HG03432 (cell line): ENCODE results near the gene CYP2A13.
"Not testable (repeated sequence)": the region's sequence is repeated elsewhere in the genome, so short reads cannot be mapped to it uniquely, and the experiment has no call there.

Source experiments
- ATAC-seq: cut with Tn5 transposase; IDR thresholded peaks from one replicate; pipeline ENCODE4 v1.9.1; 2021; ENCODE audit warnings: mild to moderate bottlenecking, moderate library complexity; ENCODE audit not compliant: unreplicated experiment

Gene CYP2A13

DNA sequence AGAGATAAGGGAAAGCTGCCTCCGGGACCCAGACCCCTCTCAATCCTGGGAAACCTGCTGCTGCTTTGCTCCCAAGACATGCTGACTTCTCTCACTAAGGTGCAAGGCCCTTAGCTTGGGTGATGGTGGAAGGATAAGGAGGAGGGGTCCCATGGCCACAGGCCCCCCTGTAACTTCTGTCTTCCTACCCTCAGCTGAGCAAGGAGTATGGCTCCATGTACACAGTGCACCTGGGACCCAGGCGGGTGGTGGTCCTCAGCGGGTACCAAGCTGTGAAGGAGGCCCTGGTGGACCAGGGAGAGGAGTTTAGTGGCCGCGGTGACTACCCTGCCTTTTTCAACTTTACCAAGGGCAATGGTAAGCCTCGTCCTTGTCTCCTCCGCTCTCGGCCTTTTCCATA, 28.0 kb downstream of the CYP2A13 start:
- ATAC-seq, result no peak

DNA sequence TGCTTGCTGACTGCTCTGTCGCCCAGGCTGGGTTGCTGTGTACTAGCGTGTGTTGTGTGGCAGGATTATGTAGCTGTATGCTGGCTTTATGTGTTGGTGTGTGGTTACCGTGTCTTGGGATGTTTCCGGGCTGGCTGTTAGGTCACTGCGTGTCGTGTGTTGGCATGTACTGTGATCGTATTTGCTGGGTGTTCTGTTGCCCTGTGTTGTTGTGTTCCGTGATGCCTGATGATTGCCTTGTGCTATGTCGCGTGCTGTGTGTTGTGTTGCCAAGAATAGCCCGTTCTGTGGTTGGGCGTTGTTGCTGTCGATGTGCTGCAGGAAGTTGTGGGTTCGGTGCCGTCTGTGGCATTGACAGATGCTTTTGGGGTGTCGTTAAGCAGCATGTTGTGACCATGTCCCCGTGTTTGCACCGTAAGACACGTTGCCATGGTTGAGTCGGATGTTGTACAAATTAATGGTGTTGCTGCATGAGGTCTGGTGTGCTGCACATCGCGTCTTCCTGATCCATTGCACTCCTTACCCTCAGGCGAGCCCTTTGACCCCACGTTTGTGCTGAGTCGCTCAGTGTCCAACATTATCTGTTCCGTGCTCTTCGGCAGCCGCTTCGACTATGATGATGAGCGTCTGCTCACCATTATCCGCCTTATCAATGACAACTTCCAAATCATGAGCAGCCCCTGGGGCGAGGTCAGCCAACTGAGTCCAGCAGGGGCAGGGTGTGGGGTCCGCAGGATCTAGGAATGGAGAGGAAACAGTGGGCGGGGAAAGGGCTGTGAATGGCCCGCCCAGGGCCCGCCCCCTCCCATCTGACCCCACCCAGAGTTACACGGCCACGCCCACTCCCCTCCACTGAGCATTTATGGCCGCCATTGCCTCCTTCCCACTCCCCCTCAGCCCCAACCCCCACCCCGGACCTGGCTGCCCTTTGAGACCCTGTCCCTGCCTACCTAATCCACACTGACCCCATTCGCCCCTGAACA, 33.0 kb downstream of the CYP2A13 start:
- ATAC-seq, result not testable (repeated sequence)

DNA sequence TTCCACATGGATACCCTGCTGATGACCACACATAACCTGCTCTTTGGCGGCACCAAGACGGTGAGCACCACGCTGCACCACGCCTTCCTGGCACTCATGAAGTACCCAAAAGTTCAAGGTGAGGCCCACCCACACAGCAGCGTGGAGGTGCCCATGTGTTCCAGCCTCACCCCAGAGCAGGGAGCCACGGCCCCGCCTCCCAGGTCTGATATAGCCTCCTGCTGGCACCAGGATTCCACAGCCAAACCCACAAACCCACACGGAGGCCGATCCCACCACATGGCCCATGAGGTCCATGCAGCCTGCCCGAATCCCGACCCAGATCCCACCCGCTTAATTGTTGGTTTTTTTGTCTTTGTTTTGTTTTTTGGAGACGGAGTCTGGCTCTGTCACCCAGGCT, 34.6 kb downstream of the CYP2A13 start:
- not testable (repeated sequence) for ATAC-seq

DNA sequence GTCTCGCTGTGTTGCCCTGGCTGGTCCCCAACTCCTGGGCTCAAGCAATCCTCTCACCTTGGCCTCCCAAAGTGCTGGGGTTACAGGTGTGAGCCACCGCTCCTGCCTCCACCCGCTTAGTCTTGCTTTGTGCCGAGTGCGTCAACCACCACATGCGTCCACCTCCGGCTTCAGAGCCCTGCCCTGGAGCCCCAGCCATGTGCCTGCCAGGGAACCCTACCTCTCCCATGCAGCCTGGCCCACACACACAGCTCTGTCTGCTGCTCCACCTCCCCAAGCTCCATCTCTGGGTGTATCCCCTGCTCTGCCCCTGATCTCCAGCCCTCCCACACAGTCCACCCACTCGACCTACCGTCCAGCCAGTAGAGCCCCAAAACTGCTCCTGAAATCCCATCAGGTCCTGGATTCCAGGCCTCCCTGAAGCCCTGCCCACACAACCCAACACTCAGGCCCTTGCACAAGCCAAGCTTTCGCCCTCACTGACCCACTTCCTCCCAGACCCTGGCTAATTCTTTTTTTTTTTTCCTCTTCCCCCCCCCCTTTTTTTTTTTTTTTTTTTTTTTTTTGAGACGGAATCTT, 35.6 kb downstream of the CYP2A13 start:
- no peak for ATAC-seq

DNA sequence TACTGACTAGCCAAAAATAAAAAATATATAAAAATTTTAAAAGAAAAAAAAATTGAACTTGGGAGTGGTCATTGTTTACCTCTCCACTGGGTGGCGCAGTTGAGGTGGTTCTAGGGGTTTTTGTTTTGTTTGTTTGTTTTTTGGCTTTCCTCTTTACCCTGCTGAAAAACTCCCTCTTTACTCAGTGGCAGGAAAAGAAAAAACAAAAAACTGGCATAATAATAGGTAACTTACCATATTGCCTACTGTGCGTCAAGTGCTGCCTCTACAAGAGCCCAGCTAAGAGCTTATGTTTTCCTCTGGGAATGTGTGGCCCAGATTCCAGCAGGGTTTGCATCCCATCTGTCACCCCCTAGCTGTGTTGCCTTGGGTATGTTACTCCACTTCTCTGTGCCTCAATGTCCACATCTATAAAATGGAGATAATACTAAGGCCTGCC, 38.5 kb downstream of the CYP2A13 start:
- ATAC-seq, result not testable (repeated sequence)

DNA sequence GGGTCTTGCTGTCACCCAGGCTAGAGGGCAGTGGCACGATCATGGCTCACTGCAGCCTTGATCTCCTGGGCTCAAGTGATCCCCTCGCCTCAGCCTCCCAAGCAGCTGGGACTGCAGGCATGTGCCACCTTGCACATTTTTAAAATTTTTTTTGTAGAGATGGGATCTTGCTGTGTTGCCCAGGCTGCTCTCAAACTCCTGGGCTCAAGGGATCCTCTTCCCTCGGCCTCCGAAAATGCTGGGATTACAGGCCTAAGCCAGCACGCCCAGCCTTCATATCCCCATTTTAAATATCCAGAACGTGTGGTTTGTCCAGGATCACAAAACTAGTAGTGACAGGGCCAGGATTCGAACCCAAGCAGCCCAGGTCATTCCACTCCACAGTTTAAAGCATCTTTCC, 39.1 kb downstream of the CYP2A13 start:
- not testable (repeated sequence) for ATAC-seq

DNA sequence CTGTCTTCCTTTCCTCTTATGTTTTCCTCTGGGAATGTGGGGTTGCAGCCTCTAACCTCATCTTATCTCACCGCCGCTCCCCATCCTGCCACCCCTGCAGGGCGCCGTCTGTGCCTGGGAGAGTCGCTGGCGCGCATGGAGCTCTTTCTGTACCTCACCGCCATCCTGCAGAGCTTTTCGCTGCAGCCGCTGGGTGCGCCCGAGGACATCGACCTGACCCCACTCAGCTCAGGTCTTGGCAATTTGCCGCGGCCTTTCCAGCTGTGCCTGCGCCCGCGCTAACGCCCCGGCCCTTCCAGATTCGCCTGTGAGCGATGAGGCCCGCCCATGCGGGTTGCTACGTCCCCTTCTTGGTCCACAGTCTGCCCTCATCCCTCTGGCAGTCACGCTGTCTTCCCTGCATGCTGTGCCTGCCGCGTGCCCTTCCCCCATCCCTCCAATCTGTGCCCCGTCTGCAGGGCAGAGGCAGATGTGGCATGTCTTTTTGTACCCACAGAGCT, 39.6 kb downstream of the CYP2A13 start:
- not testable (repeated sequence) for ATAC-seq

DNA sequence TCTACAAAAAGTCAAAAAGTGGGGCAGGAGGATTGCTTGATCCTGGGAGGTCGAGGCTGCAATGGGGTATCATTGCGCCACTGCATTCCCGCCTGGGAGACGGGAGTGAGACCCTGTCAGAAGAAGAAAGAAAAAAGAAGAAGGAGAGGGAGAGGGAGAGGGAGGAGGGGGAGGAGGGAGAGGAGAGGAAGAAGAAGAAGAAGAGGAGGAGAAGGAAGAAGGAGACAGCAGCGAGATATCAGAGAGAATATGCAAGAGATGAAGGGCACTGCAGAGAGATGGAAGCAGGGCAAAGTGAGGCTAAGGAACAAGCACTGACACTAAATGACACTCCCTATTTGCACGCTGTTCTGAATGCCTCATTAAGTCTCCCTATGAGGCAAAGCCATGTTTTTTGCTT, 40.4 kb downstream of the CYP2A13 start:
- no peak for ATAC-seq

DNA sequence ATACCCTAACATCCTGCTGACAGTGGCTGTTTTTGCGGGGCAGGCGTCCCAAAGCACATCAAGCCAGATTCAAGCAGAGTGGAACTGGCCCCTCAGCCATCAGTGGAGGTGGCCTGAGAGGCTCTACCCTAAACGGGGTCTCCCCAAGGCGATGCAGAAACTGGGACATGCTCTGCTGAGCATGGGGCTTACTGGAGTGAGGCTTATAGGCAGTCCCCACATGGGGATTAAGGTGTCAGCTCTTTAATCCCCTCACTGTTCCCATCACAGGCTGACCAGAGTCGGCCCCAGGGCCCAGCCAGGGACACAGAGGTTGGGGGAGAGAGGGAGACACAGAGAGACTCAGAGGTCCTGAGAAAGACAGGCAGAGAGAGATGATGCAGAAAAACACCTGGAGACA, 42.9 kb downstream of the CYP2A13 start:
- ATAC-seq, result no peak

DNA sequence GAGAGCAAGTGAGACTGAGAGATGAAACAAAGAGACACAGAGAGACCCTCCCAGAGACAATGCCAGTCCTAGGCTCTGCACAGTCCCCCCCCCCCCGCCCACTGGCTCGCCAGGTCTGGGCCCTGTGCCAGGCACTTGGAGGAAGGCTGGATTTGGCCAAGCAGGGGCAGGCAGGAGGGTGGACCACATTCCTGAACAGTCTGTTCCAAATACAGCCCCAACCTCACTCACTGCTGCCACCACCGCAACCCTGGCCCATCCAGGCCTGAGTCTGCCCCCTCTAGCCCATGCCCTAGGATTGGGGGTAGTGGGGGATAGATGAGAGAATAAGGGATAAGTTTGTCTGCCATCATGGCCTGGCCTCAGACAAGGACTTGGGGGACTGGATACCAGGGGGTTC, 45.0 kb downstream of the CYP2A13 start:
- ATAC-seq, result no peak

DNA sequence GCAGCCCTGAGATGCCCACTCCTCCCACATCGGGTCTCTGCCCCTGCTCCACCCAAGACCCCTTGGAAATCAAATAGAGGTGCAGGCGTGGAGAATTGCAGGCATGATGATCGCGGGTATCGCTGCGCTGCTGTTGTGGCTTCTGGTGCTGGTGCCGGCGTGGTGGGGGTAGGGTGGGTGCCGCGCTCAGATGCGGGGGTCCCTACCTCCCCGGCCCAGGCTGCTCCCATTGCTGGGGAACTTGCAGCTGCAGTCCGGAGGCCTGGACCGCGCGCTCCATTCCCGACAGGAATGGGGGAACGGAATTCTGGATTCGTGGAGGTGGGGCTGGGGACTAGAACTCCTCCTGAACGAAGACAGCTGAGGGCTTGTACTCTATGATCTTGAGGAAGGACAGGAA, 46.4 kb downstream of the CYP2A13 start:
- no peak for ATAC-seq

DNA sequence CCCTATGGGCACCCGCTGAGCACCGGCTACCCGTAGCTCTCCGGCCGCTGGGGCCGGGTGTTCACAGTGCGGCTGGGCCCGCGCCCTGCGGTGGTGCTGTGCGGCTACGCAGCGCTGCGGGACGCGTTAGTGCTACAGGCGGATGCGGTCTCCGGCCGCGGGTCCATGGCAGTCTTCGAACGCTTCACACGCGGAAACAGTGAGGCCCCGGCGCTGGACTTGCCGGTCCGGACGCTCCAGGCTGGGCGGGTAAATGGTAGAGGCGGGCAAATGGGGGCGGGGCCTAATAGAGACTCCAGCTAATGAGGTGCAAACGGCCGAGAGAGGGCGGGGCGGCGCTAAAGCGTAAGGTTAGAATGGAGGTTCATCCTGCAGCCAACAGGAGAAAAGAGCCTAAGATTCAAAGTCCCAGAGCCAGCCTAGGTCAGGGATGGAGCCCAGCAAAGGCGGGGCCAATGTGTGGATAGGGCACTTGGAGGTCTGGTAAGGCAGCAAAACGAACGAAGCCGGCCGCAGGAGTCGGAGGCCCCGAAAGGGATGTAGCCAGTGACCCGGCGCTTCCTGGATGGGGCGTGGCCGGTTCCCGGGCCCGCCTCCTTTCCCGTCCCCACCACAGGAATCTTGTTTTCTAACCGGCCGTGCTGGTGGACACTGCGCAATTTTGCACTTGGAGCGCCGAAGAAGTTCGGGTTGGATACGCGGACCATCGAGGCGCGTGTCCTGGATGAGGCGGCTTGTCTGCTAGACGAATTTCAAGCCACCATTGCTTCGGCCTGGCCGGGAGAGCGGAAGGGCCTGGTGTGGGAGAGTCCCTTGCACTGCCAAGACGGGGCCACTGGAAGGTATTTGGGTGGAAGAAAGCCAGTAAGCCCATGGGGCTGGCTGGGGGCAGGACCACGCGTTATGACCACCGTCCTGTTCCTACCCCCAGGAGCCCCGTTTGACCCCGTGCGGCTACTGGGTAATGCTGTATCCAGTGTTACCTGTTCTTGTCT, 47.4 kb downstream of the CYP2A13 start:
- not testable (repeated sequence) for ATAC-seq

DNA sequence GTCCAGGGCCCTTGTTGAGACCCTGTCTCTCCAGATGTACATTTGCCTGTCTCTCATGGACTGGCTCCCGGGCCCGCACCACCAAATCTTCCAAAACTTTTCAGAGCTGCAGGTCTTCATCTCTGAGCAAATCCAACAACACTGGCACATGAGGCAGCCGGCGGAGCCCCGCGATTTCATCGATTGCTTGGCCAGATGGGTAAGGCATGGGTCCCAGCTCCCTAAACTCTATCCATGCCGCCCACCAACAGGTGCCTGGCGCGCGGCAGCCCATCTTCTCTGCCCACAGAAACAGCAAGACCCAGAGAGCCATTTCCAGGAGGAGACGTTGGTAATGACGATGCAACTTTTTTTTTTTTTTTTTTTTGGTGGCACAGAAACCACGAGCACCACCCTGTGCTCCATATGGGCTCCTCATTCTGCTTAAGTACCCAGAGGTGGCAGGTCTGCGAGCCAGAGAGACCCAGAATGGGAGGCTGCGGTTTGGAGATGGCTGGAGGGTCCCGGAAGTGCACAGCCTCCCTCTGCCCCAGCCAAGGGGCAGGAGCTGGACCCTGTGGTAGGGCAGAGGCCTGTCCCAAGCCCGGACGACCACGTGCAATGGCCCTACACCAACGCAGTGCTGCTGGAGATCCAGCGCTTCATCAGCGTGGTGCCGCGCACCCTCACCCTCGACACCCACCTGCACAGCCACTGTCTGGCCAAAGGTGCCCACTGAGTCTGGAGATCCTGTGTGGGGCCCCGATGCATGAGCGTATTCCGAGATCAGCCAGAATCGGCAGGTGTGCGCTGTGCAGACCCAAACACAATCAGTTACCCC, 48.6 kb downstream of the CYP2A13 start:
- no peak for ATAC-seq

DNA sequence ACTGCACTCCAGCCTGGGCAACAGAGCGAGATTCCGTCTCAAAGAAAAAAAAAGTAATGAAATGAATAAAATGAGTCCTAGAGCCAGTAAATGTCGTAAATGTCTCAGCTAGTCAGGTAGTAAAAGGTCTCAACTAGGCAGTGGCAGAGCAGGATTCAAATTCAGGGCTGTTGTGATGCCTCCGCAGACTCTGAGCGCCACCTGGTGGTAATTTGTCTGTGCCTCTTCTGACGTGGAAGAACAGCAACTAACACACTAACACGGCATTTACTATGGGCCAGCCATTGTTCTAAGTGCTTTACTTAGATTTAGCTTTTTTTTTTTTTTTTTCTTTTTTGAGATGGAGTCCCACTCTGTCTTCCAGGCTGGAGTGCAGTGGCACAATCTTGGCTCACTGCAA, 56.2 kb downstream of the CYP2A13 start:
- no peak for ATAC-seq
